Measurements from ENCODE around the gene CCDC159. TPM values are rescaled to one million over a fixed set of nuclear protein-coding genes. Genes with fewer than 3 reads are reported as not detected.

The CCDC159 gene
- total and polyA plus RNA-seq, 2 of the 13 experiments (the other 11 are each of a cell fraction or from before 2014, with no cell fraction given) = 1.7 to 6.3 TPM

GRCh38 chr19:11323601-11324078, 22.7 kb upstream of the CCDC159 start:
- peak overlapping the region; percentile 25 to 51 (median 47); a peak in 4 of 6 replicates for H3K4me3 ChIP-seq (replicated peaks in 1 of 3; ENCODE audit: insufficient read depth in 1 of 3, low read depth in 2 of 3, low read length in 3 of 3)
- 3% methylated on average over 5 of the region's 5 CpGs for WGBS (ENCODE audit: low lambda C conversion rate)
- peaks cover 35% of the 10 kb centered on the region for H3K4me1 ChIP-seq (ENCODE audit: insufficient read depth, low read length)
- no peaks in the 10 kb centered on the region for H3K36me3 ChIP-seq (replicated peaks in 1 of 2; ENCODE audit: control insufficient read depth in 1 of 2, insufficient read depth in 2 of 2, low read length in 2 of 2)
- in situ Hi-C loops (cut with HindIII; ENCODE audit: extremely low pct_ligation_motif_present, low pct_unique_long_range_greater_than_20kb) = no loop called here
- FAIRE-seq (no peak), ATAC-seq (peak; percentile 45), DNase-seq (ENCODE audit: low spot score) (no peak)
- H4K20me1 ChIP-seq (ENCODE audit: insufficient read depth, low read length) = no peaks in the 10 kb centered on the region
- H3K9me3 ChIP-seq (ENCODE audit: low read length) = no peaks in the 10 kb centered on the region
- H3K27ac ChIP-seq (ENCODE audit: extremely low read length, insufficient read depth, low read length) = no peak overlapping the region
- ChIA-PET CTCF (ENCODE audit: low intra/inter-chr PET ratio, low total read pairs) (no interaction called here), POLR2A (interaction anchor here (1.0 to 2.3 kb wide), 4 partner anchors 9 to 51 kb away, joined by 4 to 10 read pairs (median 4); partner anchors contain the start of genes CCDC159, RAB3D, SWSAP1 and TMEM205)
- peak overlapping the region; percentile 68 for H3K4me2 ChIP-seq (ENCODE audit: low read depth, low read length)
- no TSS peak for BruUV-seq (replicated peaks)
- intact Hi-C loops (cut with micrococcal nuclease; ENCODE audit: unreplicated experiment) = no loop called here
- no peaks in the 10 kb centered on the region for H3K79me2 ChIP-seq (ENCODE audit: insufficient read depth, low read length)
- no peak overlapping the region for H3K9ac ChIP-seq (ENCODE audit: insufficient read depth, low read depth, low read length)
- H3K27me3 ChIP-seq (ENCODE audit: control insufficient read depth in 1 of 2, insufficient read depth in 2 of 2, low read length in 2 of 2) = no peaks in the 10 kb centered on the region
- H2AFZ ChIP-seq (ENCODE audit: low read length) = no peak overlapping the region
- no peak for TF ChIP-seq NFKB2 (CRISPR knock-in tag; IDR thresholded peaks at IDR 0.05; ENCODE audit: borderline replicate concordance)
- no peak for TF ChIP-seq ZNF670 (CRISPR knock-in tag; IDR thresholded peaks at IDR 0.05; ENCODE audit: borderline replicate concordance)
- no peak for TF ChIP-seq FLYWCH1 (CRISPR knock-in tag; IDR thresholded peaks at IDR 0.05)
- no peak for TF ChIP-seq KDM3A (CRISPR knock-in tag; IDR thresholded peaks at IDR 0.05; ENCODE audit: low read depth)
- TF ChIP-seq NRL (CRISPR knock-in tag; IDR thresholded peaks at IDR 0.05; ENCODE audit: borderline replicate concordance) = no peak
- no peak for TF ChIP-seq MED1 (CRISPR knock-in tag; IDR thresholded peaks at IDR 0.05)
- no peak for TF ChIP-seq KIAA2018 (CRISPR knock-in tag; IDR thresholded peaks at IDR 0.05; ENCODE audit: borderline replicate concordance)
- TF ChIP-seq ZNF740 (CRISPR knock-in tag; IDR thresholded peaks at IDR 0.05) = no peak
- no peak for TF ChIP-seq ZNF790 (CRISPR knock-in tag; IDR thresholded peaks at IDR 0.05; ENCODE audit: borderline replicate concordance)
- peak; percentile 73 for TF ChIP-seq TEAD3 (CRISPR knock-in tag; optimal IDR thresholded peaks at IDR 0.05; ENCODE audit: borderline replicate concordance)
- TF ChIP-seq PAF1 (CRISPR knock-in tag; IDR thresholded peaks at IDR 0.05) = no peak
- TF ChIP-seq ZFP62 (CRISPR knock-in tag; IDR thresholded peaks at IDR 0.05) = no peak
- no peak for TF ChIP-seq JARID2 (CRISPR knock-in tag; IDR thresholded peaks at IDR 0.05; ENCODE audit: insufficient replicate concordance)
- TF ChIP-seq CTCF (CRISPR knock-in tag; IDR thresholded peaks at IDR 0.05) = peak; percentile 27; the same call in 1 of the 2 replicates
- no peak for TF ChIP-seq ZBTB7B (CRISPR knock-in tag; IDR thresholded peaks at IDR 0.05)
- TF ChIP-seq ZFP82 (CRISPR knock-in tag; IDR thresholded peaks at IDR 0.05; ENCODE audit: borderline replicate concordance) = no peak
